ENCODE measurements around the gene HOXB9.

- TF ChIP-seq CTCF (IDR thresholded peaks at IDR 0.05; ENCODE audit: poor library complexity) (no peak), EZH2 (IDR thresholded peaks at IDR 0.05; ENCODE audit: borderline replicate concordance) (no peak)
Measured at GRCh38 chr17:48595278-48595999, 30.7 kb downstream of the HOXB9 start.

All from hepatocyte (in vitro differentiated cells).